ENCODE results near the gene APH1A.

DNA sequence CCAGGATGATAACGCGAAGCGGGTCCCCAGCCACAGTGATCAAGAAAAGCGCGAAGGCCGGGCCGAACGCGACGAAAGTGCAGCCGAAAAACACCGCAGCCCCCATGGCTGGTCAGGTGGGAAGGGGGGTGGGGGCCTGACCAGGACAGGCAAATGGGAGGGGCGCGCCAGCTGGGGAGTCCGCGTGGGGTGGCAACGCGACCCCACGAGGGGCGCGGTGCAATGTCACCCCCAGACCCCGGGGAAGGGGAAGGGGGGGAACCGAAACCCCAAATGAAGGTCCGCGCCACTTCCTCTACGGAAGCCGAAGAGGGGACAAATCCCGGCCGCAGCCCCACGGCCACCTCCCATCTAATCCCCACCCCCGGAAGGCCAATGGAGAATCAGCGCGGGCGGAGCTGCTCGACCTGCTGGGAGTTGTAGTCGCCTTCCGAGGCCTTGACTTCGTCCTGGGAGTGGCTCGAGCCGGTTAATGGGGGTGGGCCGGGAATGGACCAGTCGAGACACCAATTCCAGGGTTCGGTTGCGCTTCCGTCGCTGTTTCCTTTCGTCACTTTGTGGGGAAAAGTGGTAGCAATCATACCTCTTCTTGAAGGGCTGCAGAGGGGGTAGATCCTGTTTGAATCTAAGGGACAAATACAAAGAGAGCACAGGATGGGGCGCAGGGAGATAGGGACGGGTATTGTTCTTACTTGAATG, at the start of gene APH1A:
- no peak for TF ChIP-seq POLR2A (IDR thresholded peaks at IDR 0.05)
- TF ChIP-seq, protein P1, sequence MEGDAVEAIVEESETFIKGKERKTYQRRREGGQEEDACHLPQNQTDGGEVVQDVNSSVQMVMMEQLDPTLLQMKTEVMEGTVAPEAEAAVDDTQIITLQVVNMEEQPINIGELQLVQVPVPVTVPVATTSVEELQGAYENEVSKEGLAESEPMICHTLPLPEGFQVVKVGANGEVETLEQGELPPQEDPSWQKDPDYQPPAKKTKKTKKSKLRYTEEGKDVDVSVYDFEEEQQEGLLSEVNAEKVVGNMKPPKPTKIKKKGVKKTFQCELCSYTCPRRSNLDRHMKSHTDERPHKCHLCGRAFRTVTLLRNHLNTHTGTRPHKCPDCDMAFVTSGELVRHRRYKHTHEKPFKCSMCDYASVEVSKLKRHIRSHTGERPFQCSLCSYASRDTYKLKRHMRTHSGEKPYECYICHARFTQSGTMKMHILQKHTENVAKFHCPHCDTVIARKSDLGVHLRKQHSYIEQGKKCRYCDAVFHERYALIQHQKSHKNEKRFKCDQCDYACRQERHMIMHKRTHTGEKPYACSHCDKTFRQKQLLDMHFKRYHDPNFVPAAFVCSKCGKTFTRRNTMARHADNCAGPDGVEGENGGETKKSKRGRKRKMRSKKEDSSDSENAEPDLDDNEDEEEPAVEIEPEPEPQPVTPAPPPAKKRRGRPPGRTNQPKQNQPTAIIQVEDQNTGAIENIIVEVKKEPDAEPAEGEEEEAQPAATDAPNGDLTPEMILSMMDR (IDR thresholded peaks at IDR 0.05), result peak in 1 of 3 experiments; percentile 18
